BE2C (cell line): Measurements from ENCODE around the gene ADCY2.

Experiments used
- DNase-seq: peaks from one replicate; pipeline ENCODE4 v3.0.0-alpha.2; 2020
- H3K27me3 ChIP-seq: fragments of 250-450 bp; sonication (Bioruptor Pico); 2 replicates; pipeline ENCODE4 v1.5.1; 2020; ENCODE audit warnings: mild to moderate bottlenecking
- H3K36me3 ChIP-seq: fragments of 250-450 bp; sonication (Bioruptor Pico); 2 replicates; pipeline ENCODE4 v1.5.1; 2020; ENCODE audit warnings: mild to moderate bottlenecking
- H3K4me1 ChIP-seq: fragments of 250-450 bp; sonication (Bioruptor Pico); 2 replicates; pipeline ENCODE4 v1.5.1; 2020
- H3K4me3 ChIP-seq: 2 replicates; pipeline ENCODE4 v1.5.1; 2011; ENCODE audit warnings: low read depth, low read length
- H3K9me3 ChIP-seq: fragments of 250-450 bp; sonication (Bioruptor Pico); 2 replicates; pipeline ENCODE4 v1.5.1; 2020
- TF ChIP-seq, protein P1 (sequence below): IDR thresholded peaks from 2 replicates; pipeline ENCODE4 v1.5.1; 2012; ENCODE audit warnings: mild to moderate bottlenecking, low read depth, low read length

The ADCY2 gene

DNA sequence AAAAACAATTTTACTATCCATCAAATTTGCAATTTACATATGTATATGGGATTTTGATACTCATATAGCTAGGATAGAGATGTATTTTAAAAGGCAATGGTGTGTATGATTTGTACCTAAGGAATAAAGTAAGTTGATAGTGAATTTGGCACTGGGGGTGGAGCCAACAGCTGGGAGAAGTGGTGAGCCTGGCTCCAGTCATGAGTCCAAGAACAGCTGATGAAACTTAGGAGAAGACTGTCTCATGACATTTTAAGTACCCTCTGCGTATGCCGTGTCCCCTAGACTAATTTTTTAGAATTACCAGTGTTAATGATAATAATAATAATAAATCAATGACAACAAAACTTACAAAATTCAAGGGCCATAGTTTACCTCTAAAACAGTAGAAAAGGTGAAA lies 181.4 kb downstream of the ADCY2 start:
- H3K9me3 ChIP-seq = no peaks in the 10 kb centered on the region
- no peaks in the 10 kb centered on the region for H3K36me3 ChIP-seq
- DNase-seq = no peak
- no peaks in the 10 kb centered on the region for H3K4me1 ChIP-seq
- no peaks in the 10 kb centered on the region for H3K27me3 ChIP-seq
- TF ChIP-seq, protein P1, sequence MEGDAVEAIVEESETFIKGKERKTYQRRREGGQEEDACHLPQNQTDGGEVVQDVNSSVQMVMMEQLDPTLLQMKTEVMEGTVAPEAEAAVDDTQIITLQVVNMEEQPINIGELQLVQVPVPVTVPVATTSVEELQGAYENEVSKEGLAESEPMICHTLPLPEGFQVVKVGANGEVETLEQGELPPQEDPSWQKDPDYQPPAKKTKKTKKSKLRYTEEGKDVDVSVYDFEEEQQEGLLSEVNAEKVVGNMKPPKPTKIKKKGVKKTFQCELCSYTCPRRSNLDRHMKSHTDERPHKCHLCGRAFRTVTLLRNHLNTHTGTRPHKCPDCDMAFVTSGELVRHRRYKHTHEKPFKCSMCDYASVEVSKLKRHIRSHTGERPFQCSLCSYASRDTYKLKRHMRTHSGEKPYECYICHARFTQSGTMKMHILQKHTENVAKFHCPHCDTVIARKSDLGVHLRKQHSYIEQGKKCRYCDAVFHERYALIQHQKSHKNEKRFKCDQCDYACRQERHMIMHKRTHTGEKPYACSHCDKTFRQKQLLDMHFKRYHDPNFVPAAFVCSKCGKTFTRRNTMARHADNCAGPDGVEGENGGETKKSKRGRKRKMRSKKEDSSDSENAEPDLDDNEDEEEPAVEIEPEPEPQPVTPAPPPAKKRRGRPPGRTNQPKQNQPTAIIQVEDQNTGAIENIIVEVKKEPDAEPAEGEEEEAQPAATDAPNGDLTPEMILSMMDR = no peak
- no peak overlapping the region for H3K4me3 ChIP-seq

GRCh38 chr5:7578071-7578470 lies 182.1 kb downstream of the ADCY2 start:
- no peaks in the 10 kb centered on the region for H3K27me3 ChIP-seq
- no peak overlapping the region for H3K4me3 ChIP-seq
- DNase-seq = no peak
- no peaks in the 10 kb centered on the region for H3K4me1 ChIP-seq
- no peaks in the 10 kb centered on the region for H3K36me3 ChIP-seq
- TF ChIP-seq, protein P1 = no peak
- H3K9me3 ChIP-seq = no peaks in the 10 kb centered on the region

DNA sequence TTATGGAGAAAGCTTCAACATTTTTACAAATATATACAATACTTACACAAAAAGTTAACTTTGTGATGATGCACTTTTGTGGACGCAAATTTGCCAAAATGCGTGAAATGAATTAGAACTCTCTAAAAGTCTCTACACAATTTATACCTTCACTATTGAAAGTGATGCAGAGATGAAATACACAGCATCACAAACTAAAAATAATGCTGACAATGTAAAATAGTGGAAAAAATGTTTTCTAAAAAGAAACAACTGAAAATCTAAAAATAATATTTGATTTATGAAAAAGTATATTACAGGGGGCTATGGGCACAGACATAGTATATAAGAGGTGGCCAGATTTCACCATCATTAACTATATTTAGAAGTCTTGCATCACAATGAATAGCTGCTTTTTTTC lies 188.8 kb downstream of the ADCY2 start:
- Histone ChIP-seq H3K9me3 (no peaks in the 10 kb centered on the region), H3K36me3 (no peaks in the 10 kb centered on the region), H3K4me3 (no peak overlapping the region), H3K4me1 (no peaks in the 10 kb centered on the region), H3K27me3 (no peaks in the 10 kb centered on the region)
- TF ChIP-seq, protein P1 = no peak
- no peak for DNase-seq

- TF ChIP-seq, protein P1 = no peak
- H3K27me3 ChIP-seq = no peaks in the 10 kb centered on the region
Measured at GRCh38 chr5:7585807-7586206, 189.9 kb downstream of the ADCY2 start.

DNA sequence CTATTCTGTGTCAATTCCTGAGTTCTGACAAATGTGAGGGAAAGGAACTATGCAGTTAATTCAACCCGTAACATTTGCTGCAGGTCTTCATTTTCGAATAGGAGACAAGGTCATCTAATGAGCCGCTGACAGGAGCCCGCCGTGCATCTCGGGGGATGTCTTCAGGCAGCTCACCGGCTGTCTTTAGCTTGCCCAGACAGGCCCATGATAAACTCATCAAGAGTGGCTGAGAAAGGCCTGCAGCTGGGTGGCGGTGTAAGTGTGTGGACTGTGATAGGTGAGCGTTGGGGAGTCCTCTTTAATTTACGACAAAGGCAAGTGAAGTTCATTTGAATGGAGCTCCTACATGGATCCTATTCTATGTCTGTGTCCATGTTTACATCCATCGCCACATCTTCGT lies 190.5 kb downstream of the ADCY2 start:
- DNase-seq = no peak
- no peaks in the 10 kb centered on the region for H3K36me3 ChIP-seq
- TF ChIP-seq, protein P1 = no peak
- H3K27me3 ChIP-seq = no peaks in the 10 kb centered on the region
- H3K4me1 ChIP-seq = no peaks in the 10 kb centered on the region
- H3K4me3 ChIP-seq = no peak overlapping the region
- H3K9me3 ChIP-seq = no peaks in the 10 kb centered on the region

More at GRCh38 chr5:7585807-7586206, 189.9 kb downstream of the ADCY2 start:
- Histone ChIP-seq H3K4me3 (no peak overlapping the region), H3K9me3 (no peaks in the 10 kb centered on the region), H3K36me3 (no peaks in the 10 kb centered on the region), H3K4me1 (no peaks in the 10 kb centered on the region)
- no peak for DNase-seq

DNA sequence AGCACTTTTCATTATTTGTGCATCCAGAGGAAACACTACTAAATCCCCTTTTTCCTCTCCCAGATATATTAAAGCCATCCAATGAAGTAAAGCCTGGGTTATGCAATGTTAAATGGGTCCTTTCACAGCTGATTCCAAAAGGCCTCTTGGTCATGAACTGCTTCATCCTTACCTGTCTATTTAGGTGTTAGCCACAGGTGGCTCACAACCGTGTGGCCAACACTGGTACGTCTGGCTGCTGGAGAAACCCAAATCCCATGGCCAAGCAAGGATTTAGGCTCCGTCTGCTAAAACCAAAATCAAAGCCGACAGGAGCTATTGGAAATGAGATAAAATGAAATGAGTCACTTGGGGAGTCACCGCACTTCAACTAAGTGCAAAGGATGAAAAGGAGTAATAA lies 193.9 kb downstream of the ADCY2 start:
- no peaks in the 10 kb centered on the region for H3K9me3 ChIP-seq
- no peaks in the 10 kb centered on the region for H3K27me3 ChIP-seq
- DNase-seq = no peak

More for the DNA sequence above, 193.9 kb downstream of the ADCY2 start:
- TF ChIP-seq, protein P1 = no peak
- Histone ChIP-seq H3K36me3 (no peaks in the 10 kb centered on the region), H3K4me3 (no peak overlapping the region), H3K4me1 (no peaks in the 10 kb centered on the region)
